HG02763 (cell line): ENCODE data around the gene RNF31.
"Not testable (repeated sequence)": the region's sequence is repeated elsewhere in the genome, so short reads cannot be mapped to it uniquely, and the experiment has no call there.

Source experiments
- ATAC-seq: cut with Tn5 transposase; IDR thresholded peaks from one replicate; pipeline ENCODE4 v1.9.1; 2021; ENCODE audit warnings: mild to moderate bottlenecking, moderate library complexity; ENCODE audit not compliant: unreplicated experiment

Gene RNF31

DNA sequence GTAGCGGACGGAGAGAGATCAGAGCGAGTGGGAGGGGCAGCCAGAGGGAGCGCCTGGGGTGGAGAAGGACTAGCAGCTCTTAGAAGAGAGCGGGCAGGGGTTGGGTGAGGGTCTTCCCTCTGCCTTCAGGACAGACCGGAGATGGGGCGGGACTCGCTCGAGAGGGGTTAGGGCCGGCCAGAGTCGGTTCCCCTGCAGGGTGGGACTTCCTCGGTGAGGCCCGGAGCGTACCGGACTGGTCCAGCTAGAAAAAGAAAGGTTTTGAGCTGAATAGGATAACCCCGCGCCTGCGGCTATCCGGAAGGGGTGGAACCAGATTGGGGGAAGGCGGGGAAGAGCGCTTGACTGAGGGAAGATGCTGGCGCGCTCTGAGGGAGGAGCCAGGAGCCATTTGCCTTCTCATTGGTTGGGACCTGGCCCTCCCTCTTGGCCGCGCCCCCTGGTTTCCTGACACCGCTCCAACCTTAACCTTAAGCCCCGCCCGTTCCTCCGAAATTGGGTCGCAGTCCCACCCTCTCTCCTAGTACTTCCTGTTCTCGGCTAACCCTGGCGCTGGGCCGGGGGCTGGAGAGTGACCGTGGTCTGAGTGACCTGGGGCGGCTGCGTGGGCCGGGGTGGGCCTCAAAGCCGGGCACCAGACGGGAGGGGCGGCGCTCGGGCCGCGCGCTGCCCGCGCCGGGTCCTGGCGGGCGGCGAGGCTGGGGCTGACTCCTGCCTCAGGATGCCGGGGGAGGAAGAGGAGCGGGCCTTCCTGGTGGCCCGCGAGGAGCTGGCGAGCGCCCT is at the start of gene RNF31:
TSS of gene RNF31 (plus strand) at position 521 of the 783 bp plus-strand sequence. CDS start at position 722, 201 bp downstream.
- peak; percentile 78 for ATAC-seq

DNA sequence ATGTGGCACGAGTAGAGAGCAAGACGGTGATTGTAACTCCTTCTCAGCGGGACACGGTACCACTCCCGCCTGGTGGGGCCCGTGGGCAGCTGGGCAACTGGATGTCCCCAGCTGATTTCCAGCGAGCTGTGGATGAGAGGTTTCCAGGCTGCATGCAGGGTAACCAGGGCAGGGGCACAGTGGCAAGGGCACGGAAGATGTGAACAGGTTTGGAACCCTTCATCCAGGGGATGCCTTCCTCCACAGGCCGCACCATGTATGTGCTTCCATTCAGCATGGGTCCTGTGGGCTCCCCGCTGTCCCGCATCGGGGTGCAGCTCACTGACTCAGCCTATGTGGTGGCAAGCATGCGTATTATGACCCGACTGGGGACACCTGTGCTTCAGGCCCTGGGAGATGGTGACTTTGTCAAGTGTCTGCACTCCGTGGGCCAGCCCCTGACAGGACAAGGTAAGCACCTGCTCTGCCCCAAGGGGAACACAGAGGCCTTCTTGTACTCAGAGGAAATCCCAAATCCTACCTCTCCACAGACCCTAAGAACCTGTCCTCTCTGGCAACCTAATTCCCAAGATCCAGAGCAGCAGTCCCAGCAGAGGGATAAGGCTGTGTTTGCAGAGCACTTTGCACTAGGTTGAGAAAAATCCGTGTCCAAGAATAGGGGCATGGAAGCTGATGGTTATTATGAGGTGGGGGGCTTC is 48.9 kb upstream of the RNF31 start:
- no peak for ATAC-seq

- ATAC-seq: no peak
Observed at GRCh38 chr14:24098927-24099813, 48.1 kb upstream of the RNF31 start.

GRCh38 chr14:24100197-24100981 is 46.9 kb upstream of the RNF31 start:
- ATAC-seq: no peak

- no peak for ATAC-seq
Observed at GRCh38 chr14:24100982-24101494, 46.3 kb upstream of the RNF31 start.

GRCh38 chr14:24102357-24103048 is 44.8 kb upstream of the RNF31 start:
- ATAC-seq: no peak

DNA sequence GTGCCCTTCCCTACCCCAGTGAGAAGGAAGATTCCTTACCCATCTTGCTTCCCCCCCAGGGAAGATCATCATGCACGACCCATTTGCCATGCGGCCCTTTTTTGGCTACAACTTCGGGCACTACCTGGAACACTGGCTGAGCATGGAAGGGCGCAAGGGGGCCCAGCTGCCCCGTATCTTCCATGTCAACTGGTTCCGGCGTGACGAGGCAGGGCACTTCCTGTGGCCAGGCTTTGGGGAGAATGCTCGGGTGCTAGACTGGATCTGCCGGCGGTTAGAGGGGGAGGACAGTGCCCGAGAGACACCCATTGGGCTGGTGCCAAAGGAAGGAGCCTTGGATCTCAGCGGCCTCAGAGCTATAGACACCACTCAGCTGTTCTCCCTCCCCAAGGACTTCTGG is 43.8 kb upstream of the RNF31 start:
- ATAC-seq: no peak

- ATAC-seq: not testable (repeated sequence)
Observed at GRCh38 chr14:24105609-24106239, 41.6 kb upstream of the RNF31 start.

DNA sequence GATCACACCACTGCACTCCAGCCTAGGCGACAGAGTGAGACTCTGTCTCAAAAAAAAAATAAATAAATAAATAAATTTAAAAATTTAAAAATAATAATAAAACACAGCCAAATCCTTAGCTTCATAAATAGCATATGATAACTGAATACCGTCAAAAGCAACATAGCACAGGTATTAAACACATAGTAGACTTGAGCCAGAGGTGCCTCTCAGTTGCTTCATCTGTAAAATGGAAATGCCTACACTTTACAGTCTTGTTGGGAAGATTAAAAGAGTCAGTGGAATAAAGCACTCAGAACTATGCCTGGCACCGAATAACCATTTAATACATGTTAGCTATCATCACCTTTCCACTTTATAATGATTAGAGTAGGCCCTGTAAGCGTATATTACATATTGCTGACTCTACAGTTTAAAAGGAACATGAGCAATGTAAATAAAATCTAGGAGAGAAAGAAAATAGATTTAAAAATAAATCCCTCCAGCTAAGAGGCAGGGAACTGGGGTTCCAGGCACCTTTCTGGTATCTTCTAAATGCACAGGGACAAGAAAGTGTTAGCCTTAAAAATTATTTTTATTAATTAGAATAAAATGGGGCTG is 40.5 kb upstream of the RNF31 start:
- no peak for ATAC-seq

DNA sequence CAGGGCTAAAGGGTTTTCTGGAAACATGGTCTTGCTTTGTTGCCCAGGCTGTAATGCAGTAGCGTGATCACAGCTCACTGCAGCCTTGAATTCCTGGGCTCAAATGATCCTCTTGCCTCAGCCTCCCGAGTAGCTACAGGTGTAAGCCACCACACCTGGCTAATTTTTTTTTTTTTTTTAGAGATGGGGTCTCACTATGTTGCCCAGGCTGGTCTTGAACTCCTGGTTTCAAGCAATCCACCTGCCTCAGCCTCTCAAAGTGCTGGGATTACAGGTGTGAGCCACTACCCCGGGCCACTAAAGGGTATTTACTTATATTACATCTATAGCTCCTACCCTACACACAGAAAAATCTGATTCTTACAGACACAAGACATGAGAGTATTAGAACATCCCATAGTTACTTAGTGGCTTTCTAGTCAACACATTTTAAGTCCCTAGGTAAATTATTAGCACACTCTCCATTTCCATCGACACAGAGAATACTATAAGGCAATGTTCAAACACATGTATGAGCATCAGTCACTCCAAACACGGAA is 38.9 kb upstream of the RNF31 start:
- ATAC-seq: no peak

DNA sequence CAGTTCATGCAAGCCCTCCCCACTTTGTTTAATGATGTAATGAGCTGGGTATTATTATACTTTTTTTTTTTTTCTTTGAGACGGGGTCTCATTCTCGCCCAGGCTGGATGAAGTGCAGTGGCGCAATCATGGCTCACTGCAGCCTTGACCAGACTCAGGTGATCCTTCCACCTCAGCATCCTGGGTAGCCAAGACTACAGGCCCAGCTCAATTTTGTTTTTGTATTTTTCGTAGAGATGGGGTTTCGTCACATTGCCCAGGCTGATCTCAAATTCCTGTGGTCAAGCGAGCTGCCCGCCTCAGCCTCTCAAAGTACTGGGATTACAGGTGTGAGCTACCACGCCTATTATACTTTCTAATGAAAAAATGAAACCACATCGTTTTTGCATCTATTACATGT is 37.2 kb upstream of the RNF31 start:
- ATAC-seq: no peak

DNA sequence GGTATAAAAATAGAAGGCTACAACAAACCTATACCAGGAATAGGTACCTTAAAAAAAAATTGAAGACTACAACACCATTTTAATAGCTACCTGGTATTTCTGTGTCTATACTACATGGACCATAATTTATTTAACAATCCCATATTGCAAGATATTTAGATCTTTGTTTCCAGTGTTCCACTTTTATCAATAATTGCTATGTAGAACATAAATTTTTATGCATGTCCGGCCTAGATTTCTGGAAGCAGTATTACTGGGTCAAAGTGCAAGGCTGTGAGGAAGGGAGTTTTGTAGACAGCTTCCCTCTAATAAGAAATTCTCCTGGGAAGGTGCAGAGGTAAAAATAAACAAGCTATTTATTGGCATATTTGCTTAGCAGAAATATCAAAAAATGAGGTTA is 36.8 kb upstream of the RNF31 start:
- ATAC-seq: no peak

DNA sequence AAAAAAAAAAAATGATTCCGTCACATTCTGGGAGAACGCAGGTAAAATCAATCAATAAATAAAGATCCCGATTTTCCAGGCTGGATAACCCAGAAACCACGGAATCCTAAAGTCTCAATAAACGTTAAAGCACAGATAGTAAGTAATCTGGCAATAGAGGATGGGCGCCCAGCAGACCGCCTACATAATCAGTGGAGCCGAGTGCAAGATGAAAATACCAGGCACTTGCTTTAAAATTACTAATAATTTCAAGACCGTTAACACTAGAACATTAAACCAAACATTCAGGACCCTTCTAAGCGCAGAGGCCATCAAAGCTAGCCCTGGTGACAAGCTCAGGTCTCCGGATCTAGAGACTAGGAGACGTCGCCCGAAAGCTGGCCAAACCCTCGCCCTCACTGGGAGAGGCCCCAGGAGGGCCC is 33.9 kb upstream of the RNF31 start:
- no peak for ATAC-seq

DNA sequence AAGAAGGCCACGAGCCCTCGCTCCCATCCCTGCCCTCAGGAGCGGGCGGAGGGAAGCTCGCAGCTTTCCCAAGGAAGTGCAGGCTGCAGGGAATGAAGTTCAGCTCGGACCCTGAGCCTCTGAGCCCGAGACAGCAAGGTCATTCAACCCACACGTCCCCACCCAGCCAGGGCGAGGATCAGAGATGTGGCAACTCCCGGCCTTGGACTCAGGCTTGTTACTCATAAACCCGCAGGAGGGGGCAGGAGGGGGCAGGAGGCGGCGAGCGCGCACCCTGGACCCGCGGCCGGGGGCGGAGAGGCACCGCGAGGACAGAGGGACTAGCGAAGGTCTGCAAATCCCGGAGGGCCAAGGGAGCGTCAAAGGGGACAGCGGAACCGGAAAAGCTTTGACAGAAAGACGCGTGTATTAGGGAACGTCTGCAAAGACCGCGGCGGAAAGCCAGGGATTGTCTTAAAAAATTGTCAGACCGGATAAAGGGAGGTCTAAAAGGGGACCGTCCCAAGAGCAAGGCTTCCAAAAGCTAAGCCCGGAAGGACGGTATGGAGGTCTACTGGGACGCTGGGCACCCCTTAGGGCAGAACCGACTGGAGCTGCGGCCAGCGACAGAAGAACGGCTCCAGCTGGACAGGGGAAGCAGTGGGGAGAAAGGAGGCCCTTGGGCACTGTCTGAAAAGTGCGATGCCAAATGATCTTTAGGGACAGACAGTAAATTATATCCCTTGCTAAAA is 33.3 kb upstream of the RNF31 start:
- peak; percentile 29 for ATAC-seq

DNA sequence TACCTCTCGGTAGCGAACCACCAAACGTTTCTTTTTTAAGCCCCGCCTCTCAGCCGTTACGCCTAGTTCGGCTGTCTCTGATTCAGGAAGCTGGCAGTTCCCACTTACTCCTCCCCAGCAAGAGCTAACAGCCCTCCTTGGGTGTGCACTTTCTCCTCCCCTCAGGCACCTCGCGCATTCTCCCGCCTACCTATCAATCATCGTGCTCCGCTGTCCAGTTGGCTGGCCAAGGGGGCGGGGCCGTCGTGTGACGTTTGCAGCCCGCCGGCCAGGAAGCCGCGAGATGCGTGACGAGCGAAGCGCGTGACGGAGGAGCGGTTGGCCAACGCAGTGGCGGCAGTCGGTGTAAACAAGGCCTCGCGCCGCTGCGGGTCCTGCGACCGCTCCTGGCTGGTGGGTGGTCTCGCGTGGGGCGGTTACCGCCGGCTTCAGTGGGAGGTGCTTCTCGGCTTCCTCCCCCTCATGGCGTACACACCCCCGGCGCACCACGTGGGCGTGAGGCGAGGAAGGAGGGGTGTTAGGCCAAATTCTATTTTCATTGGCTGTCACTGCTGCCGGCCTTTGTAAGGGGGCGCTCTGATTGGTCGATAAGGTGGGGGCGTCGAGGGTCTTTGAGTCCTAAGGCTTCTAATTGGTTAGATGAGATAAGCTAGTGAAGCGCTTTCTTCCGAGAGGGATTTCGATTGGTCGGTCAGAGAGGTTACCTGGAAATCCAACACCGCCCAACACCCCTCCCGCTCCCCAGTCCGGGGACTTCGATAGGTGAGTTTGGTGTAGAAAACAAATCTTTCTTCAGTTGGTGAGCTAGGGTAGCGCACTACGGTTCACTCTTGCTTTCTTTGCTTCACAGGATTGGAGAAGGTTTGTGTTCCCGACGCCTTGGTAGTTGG is 32.5 kb upstream of the RNF31 start, which contains the start of the genes DCAF11 and NRL:
TSS of gene DCAF11 (plus strand) at position 246 of the 890 bp plus-strand sequence. CDS start 818 bp downstream, outside the sequence.
TSS of gene NRL (minus strand) at position 418 of the 890 bp plus-strand sequence. CDS start 32,101 bp downstream, outside the sequence.
- peak; percentile 79 for ATAC-seq

- ATAC-seq: no peak
Observed at GRCh38 chr14:24115422-24116127, 31.7 kb upstream of the RNF31 start.
